GM12878 (cell line): ENCODE data around the gene GABRR1. TPM values are rescaled to one million over a fixed set of nuclear protein-coding genes. Genes with fewer than 3 reads are reported as not detected.

Experiments used
- ATAC-seq: fragments of 200-7000 bp; cut with Tn5 transposase; 3 replicates; pipeline ENCODE4 v1.9.1; 2020; ENCODE audit warnings: mild to moderate bottlenecking, moderate library complexity
- BruUV-seq: library from RNA; stranded (reverse); fragments of 400-500 nt; replicated peaks from 2 replicates; lab custom pipeline; 2021; lab: Mats Ljungman, UMichigan
- CTCF ChIA-PET: fragments of 300-600 bp; sonication (Branson Sonifier 250); formaldehyde crosslinking; extraction: SDS; loops from one replicate; lab custom pipeline; 2021; ENCODE audit warnings: inconsistent platforms; lab: Yijun Ruan, JAX
- POLR2A ChIA-PET: fragments of 350-600 bp; formaldehyde crosslinking; extraction: SDS; loops from one replicate; lab custom pipeline; 2021; ENCODE audit warnings: inconsistent platforms; lab: Charles Lee
- RAD21 ChIA-PET: fragments of 300-600 bp; sonication (Branson Sonifier 250); formaldehyde crosslinking; loops from one replicate; lab custom pipeline; 2023; ENCODE audit warnings: antibody characterized with exemption; ENCODE audit not compliant: unreplicated experiment; lab: Charles Lee
- SMC1A ChIA-PET: fragments of 300-600 bp; sonication (Branson Sonifier 250); formaldehyde crosslinking; loops from one replicate; lab custom pipeline; 2023; ENCODE audit not compliant: unreplicated experiment, uncharacterized antibody; lab: Charles Lee
- DNase-seq: peaks from one replicate; pipeline ENCODE4 v3.0.0-alpha.2; 2011; ENCODE audit warnings: low read depth, low spot score
- FAIRE-seq: peaks from 3 replicates; lab custom pipeline; 2011; peaks lifted over from hg19 to GRCh38; lab: Jason Lieb, UNC
- H2AFZ ChIP-seq: 2 replicates; pipeline ENCODE4 v1.6.0; 2011; ENCODE audit warnings: low read depth, low read length, control low read depth; ENCODE audit not compliant: control insufficient read depth
- H3K27ac ChIP-seq: 2 replicates; pipeline ENCODE4 v1.5.1; 2011; ENCODE audit warnings: control low read depth; ENCODE audit not compliant: control insufficient read depth, insufficient read depth
- H3K27me3 ChIP-seq, 2 experiments: replicated peaks in 1 of 2; 2 replicates each; pipeline versions ENCODE4 v1.6.0 to v1.6.1; 2011; ENCODE audit warnings: low read length in 1 of 2; ENCODE audit not compliant: control insufficient read depth in 2 of 2, insufficient read depth in 2 of 2
- H3K36me3 ChIP-seq, 2 experiments: 2 replicates each; pipeline ENCODE4 v1.5.1; 2011; ENCODE audit warnings: low read length in 1 of 2; ENCODE audit not compliant: control insufficient read depth in 2 of 2, insufficient read depth in 2 of 2
- H3K4me1 ChIP-seq: 2 replicates; pipeline ENCODE4 v1.6.1; 2011; ENCODE audit warnings: mild to moderate bottlenecking, low read length, moderate library complexity, mixed read lengths; ENCODE audit not compliant: control insufficient read depth, insufficient read depth
- H3K4me2 ChIP-seq: 2 replicates; pipeline ENCODE4 v1.6.0; 2011; ENCODE audit warnings: control low read depth; ENCODE audit not compliant: control insufficient read depth, insufficient read depth
- H3K4me3 ChIP-seq: fragments of 200-600 bp; sonication (generic); 2 replicates; pipeline ENCODE4 v1.5.1; 2016
- H3K79me2 ChIP-seq: 2 replicates; pipeline ENCODE4 v1.6.0; 2011; ENCODE audit warnings: low read length; ENCODE audit not compliant: control insufficient read depth, insufficient read depth
- H3K9ac ChIP-seq: 2 replicates; pipeline ENCODE4 v1.8.0; 2011; ENCODE audit warnings: low read length, control low read depth, mixed read lengths; ENCODE audit not compliant: control insufficient read depth, insufficient read depth
- H3K9me3 ChIP-seq: replicated peaks from 3 replicates; pipeline ENCODE4 v1.5.1; 2011; ENCODE audit warnings: mild to moderate bottlenecking, low read length; ENCODE audit not compliant: control insufficient read depth, insufficient read depth
- H4K20me1 ChIP-seq: 2 replicates; pipeline ENCODE4 v1.6.0; 2011; ENCODE audit not compliant: control insufficient read depth, insufficient read depth
- BCL11A ChIP-seq: IDR thresholded peaks from 2 replicates; pipeline ENCODE4 v1.6.1; 2011; ENCODE audit warnings: low read depth, low read length
- HDAC2 ChIP-seq: fragments of 200-600 bp; sonication (generic); IDR thresholded peaks from 2 replicates; pipeline ENCODE4 v1.6.1; 2017
- JUND ChIP-seq: IDR thresholded peaks from 2 replicates; pipeline ENCODE4 v1.6.1; 2012; ENCODE audit warnings: low read depth, mild to moderate bottlenecking, low read length, improper control_type of control experiment, moderate library complexity
- MTA2 ChIP-seq: fragments of 450-650 bp; IDR thresholded peaks from 2 replicates; pipeline ENCODE4 v1.6.1; 2016; ENCODE audit warnings: low read depth, mild to moderate bottlenecking, moderate library complexity
- NFXL1 ChIP-seq: fragments of 450-650 bp; IDR thresholded peaks from 2 replicates; pipeline ENCODE4 v1.6.1; 2017; ENCODE audit warnings: antibody characterized with exemption, mild to moderate bottlenecking, borderline replicate concordance
- NR2C1 ChIP-seq: fragments of 450-650 bp; IDR thresholded peaks from 2 replicates; pipeline ENCODE4 v1.6.1; 2017; ENCODE audit warnings: antibody characterized with exemption, mild to moderate bottlenecking, moderate library complexity
- POLR2AphosphoS2 ChIP-seq: IDR thresholded peaks from 2 replicates; pipeline ENCODE4 v1.6.1; 2011; ENCODE audit warnings: low read depth, mild to moderate bottlenecking, low read length, improper control_type of control experiment, moderate library complexity
- SUZ12 ChIP-seq: fragments of 200-600 bp; sonication (generic); IDR thresholded peaks from one replicate; pipeline ENCODE4 v1.6.1; 2018; ENCODE audit warnings: antibody characterized with exemption, mild to moderate bottlenecking; ENCODE audit not compliant: unreplicated experiment
- ZNF207 ChIP-seq: fragments of 450-650 bp; IDR thresholded peaks from 2 replicates; pipeline ENCODE4 v1.6.1; 2014; ENCODE audit warnings: antibody characterized with exemption, mild to moderate bottlenecking, borderline replicate concordance
- WGBS: methylation state at CpG from one replicate; pipeline ENCODE4 v1.1.6; 2016; ENCODE audit warnings: low lambda C conversion rate; ENCODE audit not compliant: insufficient replicate concordance, insufficient coverage; ENCODE audit errors: missing lambda C conversion rate; 5-methylcytosine and 5-hydroxymethylcytosine counted together
- in situ Hi-C: fragments of 300-500 bp; cut with MboI; formaldehyde crosslinking; loops from 9 replicates; pipeline ENCODE4 v1.14.3; 2018; ENCODE audit warnings: mixed read lengths
- intact Hi-C: fragments of 100-400 bp; cut with micrococcal nuclease; formaldehyde crosslinking; loops from one replicate; pipeline ENCODE4 v1.14.2; 2022; ENCODE audit not compliant: unreplicated experiment
- polyA plus RNA-seq, 11 experiments: library from polyadenylated mRNA; depleted of rRNA in 4 of 11; unstranded in 6 of 11; stranded (reverse) in 5 of 11; fragments of >200 nt; fragmentation: Nextera tagmentation in 4 of 11; fragmentation: Illumina TruSeq in 1 of 11; extraction: Ambion mirVana in 4 of 11; extraction: Trizol in 1 of 11; gene quantifications; 1 replicate in 1 of 11; 2 replicates in 10 of 11; pipeline versions ENCODE4 v1.2.1 to v1.2.3, GENCODE V29; 2011 to 2016; ENCODE audit warnings: inconsistent platforms in 2 of 11, missing spikeins in 2 of 11, low read depth in 1 of 11
- total RNA-seq, 4 experiments: library from RNA; depleted of rRNA in 3 of 4; stranded (reverse); fragments of >200 nt in 3 of 4; fragmentation: Illumina TruSeq in 1 of 4; extraction: Trizol in 1 of 4; gene quantifications; 2 replicates each; pipeline versions ENCODE4 v1.2.1 to v1.2.3, GENCODE V29; 2013 to 2021
- TF ChIP-seq, protein P1 (sequence below): fragments of 450-650 bp; IDR thresholded peaks from 2 replicates; pipeline ENCODE4 v1.6.1; 2017; ENCODE audit warnings: low read depth, mild to moderate bottlenecking, moderate library complexity

GABRR1 gene
- total and polyA plus RNA-seq, 10 of the 15 experiments (the other 5 are each of a cell fraction or from before 2014, with no cell fraction given): not detected

GRCh38 chr6:89200706-89201215 lies 16.4 kb downstream of the GABRR1 start:
- no peak overlapping the region for H3K4me2 ChIP-seq
- no peaks in the 10 kb centered on the region for H3K36me3 ChIP-seq
- TF ChIP-seq NR2C1 (no peak), MTA2 (no peak), NFXL1 (no peak), JUND (no peak), POLR2AphosphoS2 (no peak), BCL11A (no peak), SUZ12 (no peak), ZNF207 (no peak), HDAC2 (no peak)
- TF ChIP-seq, protein P1, sequence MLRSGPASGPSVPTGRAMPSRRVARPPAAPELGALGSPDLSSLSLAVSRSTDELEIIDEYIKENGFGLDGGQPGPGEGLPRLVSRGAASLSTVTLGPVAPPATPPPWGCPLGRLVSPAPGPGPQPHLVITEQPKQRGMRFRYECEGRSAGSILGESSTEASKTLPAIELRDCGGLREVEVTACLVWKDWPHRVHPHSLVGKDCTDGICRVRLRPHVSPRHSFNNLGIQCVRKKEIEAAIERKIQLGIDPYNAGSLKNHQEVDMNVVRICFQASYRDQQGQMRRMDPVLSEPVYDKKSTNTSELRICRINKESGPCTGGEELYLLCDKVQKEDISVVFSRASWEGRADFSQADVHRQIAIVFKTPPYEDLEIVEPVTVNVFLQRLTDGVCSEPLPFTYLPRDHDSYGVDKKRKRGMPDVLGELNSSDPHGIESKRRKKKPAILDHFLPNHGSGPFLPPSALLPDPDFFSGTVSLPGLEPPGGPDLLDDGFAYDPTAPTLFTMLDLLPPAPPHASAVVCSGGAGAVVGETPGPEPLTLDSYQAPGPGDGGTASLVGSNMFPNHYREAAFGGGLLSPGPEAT: no peak
- TF ChIP-seq, all 136 proteins: peak for 0
- no peak overlapping the region for H3K27ac ChIP-seq
- no peak overlapping the region for H3K9ac ChIP-seq
- no peaks in the 10 kb centered on the region for H3K79me2 ChIP-seq
- ChIA-PET RAD21 (interaction anchor here (0.7 kb wide), 1 partner anchor 68 kb away, joined by 3 read pairs; no protein-coding TSS in a partner anchor), POLR2A (no interaction called here), SMC1A (interaction anchor here (1.4 kb wide), 1 partner anchor 11 kb away, joined by 4 read pairs; no protein-coding TSS in a partner anchor), CTCF (no interaction called here)
- in situ Hi-C loops (no loop called here), intact Hi-C loops (no loop called here)
- no peaks in the 10 kb centered on the region for H3K4me1 ChIP-seq
- no peak for FAIRE-seq
- no peaks in the 10 kb centered on the region for H3K9me3 ChIP-seq
- H2AFZ ChIP-seq: no peak overlapping the region
- DNase-seq: no peak
- no peaks in the 10 kb centered on the region for H4K20me1 ChIP-seq
- BruUV-seq: no TSS peak
- H3K27me3 ChIP-seq: no peaks in the 10 kb centered on the region
- H3K4me3 ChIP-seq: no peak overlapping the region
- no peak for ATAC-seq
- WGBS: 72% methylated on average over 7 of the region's 7 CpGs
